MCF 10A (cell line): ENCODE measurements around the gene RXFP4. TPM values are rescaled to one million over a fixed set of nuclear protein-coding genes. Genes with fewer than 3 reads are reported as not detected.
A peak's percentile ranks its signal among the peaks of the same experiment; 100 is the strongest.
"Not testable (repeated sequence)": the region's sequence is repeated elsewhere in the genome, so short reads cannot be mapped to it uniquely, and the experiment has no call there.

Source experiments
- BruUV-seq: library from RNA; stranded (reverse); fragments of 400-500 nt; replicated peaks from 2 replicates; lab custom pipeline; 2021; lab: Mats Ljungman, UMichigan
- CTCF ChIA-PET: fragments of 300-600 bp; sonication (Branson Sonifier 250); formaldehyde crosslinking; extraction: SDS; loops from one replicate; lab custom pipeline; 2021; ENCODE audit warnings: antibody characterized with exemption, inconsistent platforms; lab: Yijun Ruan, JAX
- POLR2A ChIA-PET: fragments of 300-600, 350-650 bp; sonication (Branson Sonifier 250); formaldehyde crosslinking; extraction: SDS; loops from one replicate; lab custom pipeline; 2020; ENCODE audit warnings: antibody characterized with exemption, inconsistent platforms; lab: Yijun Ruan, JAX
- DNase-seq: peaks from one replicate; pipeline ENCODE4 v3.0.0-alpha.2; 2018; ENCODE audit not compliant: unreplicated experiment
- H3K27ac Mint-ChIP-seq: one replicate; pipeline ENCODE4 v1.8.0; 2022; ENCODE audit warnings: mild to moderate bottlenecking, low read depth, mixed read lengths; ENCODE audit not compliant: unreplicated experiment
- H3K27me3 Mint-ChIP-seq: one replicate; pipeline ENCODE4 v1.8.0; 2022; ENCODE audit warnings: mixed read lengths; ENCODE audit not compliant: insufficient read depth, unreplicated experiment
- H3K36me3 Mint-ChIP-seq: one replicate; pipeline ENCODE4 v1.8.0; 2022; ENCODE audit warnings: mild to moderate bottlenecking, moderate library complexity, mixed read lengths; ENCODE audit not compliant: insufficient read depth, unreplicated experiment
- H3K4me1 Mint-ChIP-seq: one replicate; pipeline ENCODE4 v1.8.0; 2022; ENCODE audit warnings: mixed read lengths; ENCODE audit not compliant: insufficient read depth, unreplicated experiment
- H3K4me3 Mint-ChIP-seq: one replicate; pipeline ENCODE4 v1.8.0; 2022; ENCODE audit warnings: mild to moderate bottlenecking, moderate library complexity, mixed read lengths; ENCODE audit not compliant: unreplicated experiment
- H3K9me3 Mint-ChIP-seq: one replicate; pipeline ENCODE4 v1.8.0; 2022; ENCODE audit warnings: mixed read lengths; ENCODE audit not compliant: unreplicated experiment
- intact Hi-C: fragments of 100-400 bp; cut with micrococcal nuclease; formaldehyde crosslinking; loops from 2 replicates; pipeline ENCODE4 v1.14.1; 2022
- total RNA-seq: library from RNA; stranded (reverse); gene quantifications from 2 replicates; pipeline ENCODE4 v1.2.3, GENCODE V29; 2022
- TF ChIP-seq, protein P1 (sequence below): fragments of 200-600 bp; IDR thresholded peaks from one replicate; pipeline ENCODE4 v1.8.0; 2022; ENCODE audit warnings: antibody characterized with exemption, mild to moderate bottlenecking; ENCODE audit not compliant: unreplicated experiment

Gene RXFP4
- total RNA-seq, 1 experiment from 2014 or later, result not detected

DNA sequence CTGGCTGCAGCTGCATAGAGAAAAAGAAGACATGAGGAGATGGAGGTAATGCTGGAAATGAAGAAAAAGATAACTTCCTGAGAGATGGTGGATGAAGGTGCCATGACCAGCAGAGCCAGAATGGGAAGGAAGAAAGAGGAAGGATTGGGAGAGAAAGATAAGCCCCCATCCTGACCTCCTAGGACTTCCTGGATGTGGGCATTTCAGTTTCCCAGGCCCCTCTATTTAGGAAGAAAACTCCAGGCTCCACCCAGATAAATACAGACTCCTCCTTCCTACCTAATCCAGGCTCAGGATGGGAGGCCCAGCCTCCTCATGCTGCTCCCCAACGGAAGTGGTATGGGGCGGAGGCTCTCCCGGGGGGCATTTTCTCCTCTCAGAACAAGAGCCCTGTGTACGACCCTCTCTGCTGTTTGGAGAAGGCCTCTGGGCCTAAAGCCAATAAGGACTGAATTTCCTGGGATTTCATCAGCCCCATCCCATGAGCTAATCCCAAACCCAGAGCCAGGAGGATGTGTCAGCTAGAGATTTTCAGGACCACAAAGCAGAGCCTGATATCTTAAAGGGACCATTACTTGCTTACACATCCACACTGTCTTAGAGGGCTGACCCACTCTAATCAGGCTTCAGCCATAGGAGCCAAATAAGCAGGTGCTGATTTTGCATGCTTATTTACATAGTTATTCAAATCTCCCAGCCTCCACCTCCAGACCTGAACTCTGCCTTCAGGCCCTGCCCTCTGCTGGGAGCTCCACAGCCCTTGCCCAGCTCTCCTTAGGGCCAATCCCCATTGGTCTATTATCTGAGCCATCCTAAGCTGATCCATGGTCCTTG, 42.0 kb downstream of the RXFP4 start:
- ChIA-PET CTCF (interaction anchor here (0.6 to 11.9 kb wide), 17 partner anchors 8 to 410 kb away, joined by 3 to 136 read pairs (median 4); partner anchors contain the start of genes GON4L and RXFP4), POLR2A (interaction anchor here (0.8 to 13.3 kb wide), 10 partner anchors 9 to 123 kb away, joined by 3 to 294 read pairs (median 6); partner anchors contain the start of genes KHDC4, RXFP4 and SSR2)
- H3K27ac Mint-ChIP-seq, result peak overlapping the region; percentile 90
- TF ChIP-seq, protein P1, sequence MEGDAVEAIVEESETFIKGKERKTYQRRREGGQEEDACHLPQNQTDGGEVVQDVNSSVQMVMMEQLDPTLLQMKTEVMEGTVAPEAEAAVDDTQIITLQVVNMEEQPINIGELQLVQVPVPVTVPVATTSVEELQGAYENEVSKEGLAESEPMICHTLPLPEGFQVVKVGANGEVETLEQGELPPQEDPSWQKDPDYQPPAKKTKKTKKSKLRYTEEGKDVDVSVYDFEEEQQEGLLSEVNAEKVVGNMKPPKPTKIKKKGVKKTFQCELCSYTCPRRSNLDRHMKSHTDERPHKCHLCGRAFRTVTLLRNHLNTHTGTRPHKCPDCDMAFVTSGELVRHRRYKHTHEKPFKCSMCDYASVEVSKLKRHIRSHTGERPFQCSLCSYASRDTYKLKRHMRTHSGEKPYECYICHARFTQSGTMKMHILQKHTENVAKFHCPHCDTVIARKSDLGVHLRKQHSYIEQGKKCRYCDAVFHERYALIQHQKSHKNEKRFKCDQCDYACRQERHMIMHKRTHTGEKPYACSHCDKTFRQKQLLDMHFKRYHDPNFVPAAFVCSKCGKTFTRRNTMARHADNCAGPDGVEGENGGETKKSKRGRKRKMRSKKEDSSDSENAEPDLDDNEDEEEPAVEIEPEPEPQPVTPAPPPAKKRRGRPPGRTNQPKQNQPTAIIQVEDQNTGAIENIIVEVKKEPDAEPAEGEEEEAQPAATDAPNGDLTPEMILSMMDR, result peak; percentile 19
- peak; percentile 98 for DNase-seq
- no TSS peak for BruUV-seq
- peak overlapping the region; percentile 81 for H3K4me3 Mint-ChIP-seq
- H3K27me3 Mint-ChIP-seq, result no peaks in the 10 kb centered on the region
- H3K36me3 Mint-ChIP-seq, result peaks cover 8% of the 10 kb centered on the region
- peaks cover 58% of the 10 kb centered on the region for H3K4me1 Mint-ChIP-seq
- intact Hi-C loops, result loop anchor here (1.0 to 10.0 kb wide), 2 partner anchors 49 to 259 kb away; partner anchors contain the start of gene KHDC4
- no peaks in the 10 kb centered on the region for H3K9me3 Mint-ChIP-seq

GRCh38 chr1:155984341-155984740, 42.9 kb downstream of the RXFP4 start:
- Mint-ChIP-seq H3K4me1 (peaks cover 61% of the 10 kb centered on the region), H3K36me3 (peaks cover 8% of the 10 kb centered on the region), H3K27ac (peak overlapping the region; percentile 90), H3K27me3 (no peaks in the 10 kb centered on the region), H3K4me3 (no peak overlapping the region), H3K9me3 (no peaks in the 10 kb centered on the region)
- TF ChIP-seq, protein P1, result no peak
- ChIA-PET POLR2A (interaction anchor here (0.6 to 13.3 kb wide), 11 partner anchors 10 to 122 kb away, joined by 3 to 294 read pairs (median 4); partner anchors contain the start of genes KHDC4 and RXFP4), CTCF (interaction anchor here (0.5 to 11.9 kb wide), 15 partner anchors 10 to 509 kb away, joined by 3 to 136 read pairs (median 4); partner anchors contain the start of genes GON4L, KHDC4 and RXFP4)
- BruUV-seq, result no TSS peak
- intact Hi-C loops, result loop anchor here (10.0 kb wide), 1 partner anchor 260 kb away; no protein-coding TSS in a partner anchor
- DNase-seq, result no peak

- not testable (repeated sequence) for DNase-seq, H3K36me3 Mint-ChIP-seq, H3K27me3 Mint-ChIP-seq, H3K9me3 Mint-ChIP-seq, BruUV-seq, H3K4me3 Mint-ChIP-seq
- ChIA-PET CTCF (interaction anchor here (0.6 to 11.9 kb wide), 8 partner anchors 11 to 73 kb away, joined by 3 to 136 read pairs (median 8); partner anchors contain the start of genes KHDC4 and RXFP4), POLR2A (interaction anchor here (0.6 to 13.3 kb wide), 7 partner anchors 10 to 53 kb away, joined by 3 to 294 read pairs (median 14); partner anchors contain the start of genes KHDC4 and RXFP4)
- intact Hi-C loops, result loop anchor here (10.0 kb wide), 1 partner anchor 260 kb away; no protein-coding TSS in a partner anchor
- Mint-ChIP-seq H3K4me1 (peaks cover 57% of the 10 kb centered on the region), H3K27ac (peak overlapping the region; percentile 90)
Measured at GRCh38 chr1:155984903-155985645, 43.6 kb downstream of the RXFP4 start.
